B cell (primary cell): ENCODE data around the gene SPECC1. TPM values are rescaled to one million over a fixed set of nuclear protein-coding genes. Genes with fewer than 3 reads are reported as not detected.

Experiments used
- ATAC-seq: fragments of 200-7000 bp; cut with Tn5 transposase; one replicate; pipeline ENCODE4 v1.10.0; 2021; ENCODE audit warnings: low read depth, mild to moderate bottlenecking, moderate number of reproducible peaks, moderate library complexity
- CTCF ChIA-PET: fragments of 350-600 bp; sonication (Branson Sonifier 250); formaldehyde crosslinking; loops from one replicate; lab custom pipeline; 2021; ENCODE audit warnings: antibody characterized with exemption, inconsistent platforms; lab: Charles Lee
- POLR2A ChIA-PET: fragments of 350-600 bp; sonication (Branson Sonifier 250); formaldehyde crosslinking; loops from one replicate; lab custom pipeline; 2021; ENCODE audit warnings: antibody characterized with exemption; lab: Charles Lee
- DNase-seq: peaks from one replicate; pipeline ENCODE4 v3.0.0; 2013
- H2AFZ ChIP-seq: 2 replicates; pipeline ENCODE4 v1.6.1; 2012; ENCODE audit warnings: mild to moderate bottlenecking, low read depth, low read length; ENCODE audit not compliant: insufficient read depth, poor library complexity, severe bottlenecking
- H3K27ac ChIP-seq, 2 donors: 1 replicate in 1 of 2; 2 replicates in 1 of 2; pipeline ENCODE4 v1.5.1; 2012 to 2013; ENCODE audit warnings: low read length in 2 of 2, mild to moderate bottlenecking in 2 of 2, moderate library complexity in 1 of 2
- H3K27me3 ChIP-seq, 4 experiments: fragments of 200-600 bp in 1 of 4; sonication (generic) in 1 of 4; replicated peaks in 1 of 4; 1 replicate in 2 of 4; 2 replicates in 2 of 4; pipeline versions ENCODE4 v1.6.1 to v1.7.0; 2013 to 2016; ENCODE audit warnings: low read length in 3 of 4, mild to moderate bottlenecking in 2 of 4, mixed read lengths in 1 of 4, moderate library complexity in 1 of 4; ENCODE audit not compliant: insufficient read depth in 4 of 4, control insufficient read depth in 3 of 4; ENCODE audit errors: control extremely low read depth in 1 of 4
- H3K36me3 ChIP-seq, 2 experiments: replicated peaks in 1 of 2; 1 replicate in 1 of 2; 2 replicates in 1 of 2; pipeline versions ENCODE4 v1.6.1 to v1.7.1; 2013; ENCODE audit warnings: low read length in 1 of 2; ENCODE audit not compliant: insufficient read depth in 2 of 2, control insufficient read depth in 1 of 2; ENCODE audit errors: control extremely low read depth in 1 of 2, extremely low read depth in 1 of 2
- H3K4me1 ChIP-seq, 2 donors: fragments of 200-600 bp in 1 of 2; sonication (generic) in 1 of 2; 1 replicate in 1 of 2; 2 replicates in 1 of 2; pipeline versions ENCODE4 v1.5.1 to v1.6.1; 2013 to 2017; ENCODE audit warnings: low read length in 2 of 2; ENCODE audit not compliant: control insufficient read depth in 2 of 2, insufficient read depth in 2 of 2
- H3K4me2 ChIP-seq: replicated peaks from 2 replicates; pipeline ENCODE3; 2012; ENCODE audit warnings: mild to moderate bottlenecking, low read depth, low read length; ENCODE audit not compliant: poor library complexity, severe bottlenecking
- H3K4me3 ChIP-seq, 5 experiments: fragments of 200-600 bp in 1 of 5; sonication (generic) in 1 of 5; 1 replicate in 3 of 5; 2 replicates in 2 of 5; pipeline versions ENCODE4 v1.5.1 to v1.7.0; 2011 to 2016; ENCODE audit warnings: low read length in 4 of 5, mild to moderate bottlenecking in 4 of 5, low read depth in 2 of 5, control low read depth in 1 of 5, moderate library complexity in 1 of 5; ENCODE audit not compliant: insufficient read depth in 1 of 5; ENCODE audit errors: control extremely low read depth in 1 of 5, extremely low read depth in 1 of 5
- H3K79me2 ChIP-seq: fragments of 200-600 bp; sonication (generic); one replicate; pipeline ENCODE4 v1.6.0; 2016; ENCODE audit warnings: low read length; ENCODE audit not compliant: control insufficient read depth, insufficient read depth
- H3K9ac ChIP-seq: fragments of 200-600 bp; sonication (generic); 2 replicates; pipeline ENCODE4 v1.6.1; 2017; ENCODE audit warnings: mild to moderate bottlenecking, low read length, moderate library complexity
- H3K9me3 ChIP-seq, 3 donors: one replicate each; pipeline versions ENCODE4 v1.6.1 to v1.7.1; 2013; ENCODE audit warnings: low read length in 2 of 3; ENCODE audit not compliant: control insufficient read depth in 2 of 3, insufficient read depth in 1 of 3; ENCODE audit errors: control extremely low read depth in 1 of 3
- H4K20me1 ChIP-seq: 2 replicates; pipeline ENCODE4 v1.6.0; 2012; ENCODE audit warnings: mild to moderate bottlenecking, low read length; ENCODE audit not compliant: insufficient read depth, control insufficient read depth, poor library complexity, severe bottlenecking
- H3K27ac Mint-ChIP-seq: one replicate; pipeline ENCODE4 v1.8.0; 2021; ENCODE audit warnings: mixed read lengths
- H3K27me3 Mint-ChIP-seq: one replicate; pipeline ENCODE4 v1.8.0; 2021; ENCODE audit warnings: mixed read lengths
- H3K4me1 Mint-ChIP-seq: one replicate; pipeline ENCODE4 v1.8.0; 2021; ENCODE audit warnings: mixed read lengths
- H3K4me3 Mint-ChIP-seq: one replicate; pipeline ENCODE4 v1.8.0; 2021; ENCODE audit warnings: mixed read lengths
- H3K9me3 Mint-ChIP-seq: one replicate; pipeline ENCODE4 v1.8.0; 2022; ENCODE audit warnings: mixed read lengths; ENCODE audit not compliant: insufficient read depth
- CTCF ChIP-seq: fragments of 200-600 bp; IDR thresholded peaks from one replicate; pipeline ENCODE4 v1.8.0; 2022; ENCODE audit warnings: antibody characterized with exemption, mild to moderate bottlenecking
- EZH2 ChIP-seq: IDR thresholded peaks from 2 replicates; pipeline ENCODE4 v1.6.1; 2012; ENCODE audit warnings: borderline replicate concordance, low read depth, mild to moderate bottlenecking, moderate library complexity, low read length; ENCODE audit not compliant: insufficient read depth, poor library complexity, severe bottlenecking
- WGBS: methylation state at CpG from one replicate; pipeline ENCODE4 v1.1.5; 2013; ENCODE audit warnings: missing lambda C conversion rate; ENCODE audit not compliant: insufficient coverage; 5-methylcytosine and 5-hydroxymethylcytosine counted together
- intact Hi-C: fragments of 100-400 bp; cut with micrococcal nuclease; formaldehyde crosslinking; loops from one replicate; pipeline ENCODE4 v1.10.0; 2022
- polyA plus RNA-seq: library from polyadenylated mRNA; depleted of rRNA; stranded (reverse); fragments of >200 nt; gene quantifications from 2 replicates; pipeline ENCODE4 v1.2.3, GENCODE V29; 2012
- total RNA-seq, 2 donors: library from RNA; stranded (reverse); fragments of 120-200 nt in 1 of 2; gene quantifications; 1 replicate in 1 of 2; 2 replicates in 1 of 2; pipeline versions ENCODE4 v1.2.3 to v1.2.4, GENCODE V29; 2013 to 2022

SPECC1 gene
- total and polyA plus RNA-seq, 2 donors (not counting 1 experiment from before 2014, with no cell fraction given): 4.6 to 7.4 TPM

- no peaks in the 10 kb centered on the region for H3K27me3 ChIP-seq
- TF ChIP-seq CTCF (no peak), EZH2 (no peak)
- Mint-ChIP-seq H3K27me3 (peaks cover 16% of the 10 kb centered on the region), H3K4me3 (no peak overlapping the region), H3K4me1 (no peaks in the 10 kb centered on the region), H3K27ac (no peak overlapping the region), H3K9me3 (no peaks in the 10 kb centered on the region)
- ChIA-PET CTCF (no interaction called here), POLR2A (no interaction called here)
- no peaks in the 10 kb centered on the region for H3K4me1 ChIP-seq
- no peak overlapping the region for H3K27ac ChIP-seq
- H3K36me3 ChIP-seq: no peaks in the 10 kb centered on the region
- H4K20me1 ChIP-seq: no peaks in the 10 kb centered on the region
- H3K9ac ChIP-seq: no peak overlapping the region
- no peak overlapping the region for H3K4me3 ChIP-seq
- no peak overlapping the region for H3K4me2 ChIP-seq
- DNase-seq (no peak), ATAC-seq (no peak)
- 89% methylated on average over 18 of the region's 18 CpGs for WGBS
- H3K9me3 ChIP-seq: no peaks in the 10 kb centered on the region
- no peak overlapping the region for H2AFZ ChIP-seq
- no peaks in the 10 kb centered on the region for H3K79me2 ChIP-seq
- intact Hi-C loops: no loop called here
Measured at GRCh38 chr17:20095336-20096080, 86.3 kb downstream of the SPECC1 start.

- ATAC-seq (no peak), DNase-seq (no peak)
- no peaks in the 10 kb centered on the region for H3K36me3 ChIP-seq
- WGBS: 94% methylated on average over 7 of the region's 8 CpGs
- ChIA-PET CTCF (no interaction called here), POLR2A (no interaction called here)
- H3K27me3 Mint-ChIP-seq: peaks cover 16% of the 10 kb centered on the region
- no peaks in the 10 kb centered on the region for H3K9me3 Mint-ChIP-seq
- TF ChIP-seq EZH2: no peak
- TF ChIP-seq CTCF: no peak
- no peaks in the 10 kb centered on the region for H3K4me1 ChIP-seq
- no peak overlapping the region for H3K4me3 ChIP-seq
- H4K20me1 ChIP-seq: no peaks in the 10 kb centered on the region
- H3K27me3 ChIP-seq: no peaks in the 10 kb centered on the region
- no peak overlapping the region for H3K9ac ChIP-seq
- intact Hi-C loops: no loop called here
- no peaks in the 10 kb centered on the region for H3K79me2 ChIP-seq
- H3K4me3 Mint-ChIP-seq: no peak overlapping the region
- no peaks in the 10 kb centered on the region for H3K4me1 Mint-ChIP-seq
- H2AFZ ChIP-seq: no peak overlapping the region
- H3K27ac Mint-ChIP-seq: no peak overlapping the region
- no peaks in the 10 kb centered on the region for H3K9me3 ChIP-seq
- no peak overlapping the region for H3K4me2 ChIP-seq
- H3K27ac ChIP-seq: no peak overlapping the region
Measured at GRCh38 chr17:20096430-20096829, 87.3 kb downstream of the SPECC1 start.
